NCI-H2171 (cell line): ENCODE data around the gene CDYL.

ENCODE experiments used
- DNase-seq: peaks from one replicate; lab custom pipeline; 2025; lab: John Stamatoyannopoulos, UW

CDYL gene

GRCh38 chr6:4884646-4885340 is 108.6 kb downstream of the CDYL start:
- no peak for DNase-seq

- DNase-seq, result no peak
Observed at GRCh38 chr6:4885341-4885933, 109.2 kb downstream of the CDYL start.

GRCh38 chr6:4888841-4889240 is 112.6 kb downstream of the CDYL start:
- DNase-seq, result no peak

- no peak for DNase-seq
Observed at GRCh38 chr6:4889701-4890100, 113.5 kb downstream of the CDYL start.

- DNase-seq, result no peak
Observed at GRCh38 chr6:4890191-4890590, 114.0 kb downstream of the CDYL start.

- no peak for DNase-seq
Observed at GRCh38 chr6:4890627-4891026, 114.4 kb downstream of the CDYL start.

GRCh38 chr6:4891141-4891540 is 114.9 kb downstream of the CDYL start:
- DNase-seq, result no peak

- no peak for DNase-seq
Observed at GRCh38 chr6:4892785-4893485, 116.7 kb downstream of the CDYL start.

GRCh38 chr6:4894049-4894448 is 117.8 kb downstream of the CDYL start:
- DNase-seq, result no peak

- DNase-seq, result no peak
Observed at GRCh38 chr6:4895971-4896370, 119.8 kb downstream of the CDYL start.

GRCh38 chr6:4896401-4896800 is 120.2 kb downstream of the CDYL start:
- DNase-seq, result no peak

GRCh38 chr6:4899249-4900034 is 123.2 kb downstream of the CDYL start:
- no peak for DNase-seq

- DNase-seq, result no peak
Observed at GRCh38 chr6:4901386-4902061, 125.3 kb downstream of the CDYL start.

GRCh38 chr6:4902363-4902762 is 126.2 kb downstream of the CDYL start:
- no peak for DNase-seq

- no peak for DNase-seq
Observed at GRCh38 chr6:4903121-4903520, 126.9 kb downstream of the CDYL start.

- DNase-seq, result no peak
Observed at GRCh38 chr6:4903751-4904370, 127.7 kb downstream of the CDYL start.

- no peak for DNase-seq
Observed at GRCh38 chr6:4904461-4905025, 128.3 kb downstream of the CDYL start.

GRCh38 chr6:4905826-4906225 is 129.6 kb downstream of the CDYL start:
- DNase-seq, result no peak

- DNase-seq, result no peak
Observed at GRCh38 chr6:4906293-4907276, 130.4 kb downstream of the CDYL start.

GRCh38 chr6:4907602-4908001 is 131.4 kb downstream of the CDYL start:
- DNase-seq, result no peak
